ENCODE data around the gene GRM4. TPM values are rescaled to one million over a fixed set of nuclear protein-coding genes. Genes with fewer than 3 reads are reported as not detected.

The GRM4 gene
- total and polyA plus RNA-seq, 4 donors: not detected

GRCh38 chr6:34085453-34086170, 60.3 kb downstream of the GRM4 start:
- DNase-seq (ENCODE audit: low spot score): no peak
- H3K4me1 ChIP-seq (ENCODE audit: control insufficient read depth in 4 of 4, insufficient read depth in 4 of 4, low read length in 3 of 4): no peaks in the 10 kb centered on the region
- no peak overlapping the region for H3K27ac ChIP-seq (ENCODE audit: low read depth in 1 of 2, low read length in 2 of 2)
- H3K36me3 ChIP-seq (ENCODE audit: control insufficient read depth in 4 of 4, insufficient read depth in 3 of 4, low read depth in 1 of 4, low read length in 3 of 4): no peaks in the 10 kb centered on the region
- H3K27me3 ChIP-seq (ENCODE audit: control insufficient read depth in 4 of 4, insufficient read depth in 4 of 4, low read length in 3 of 4): no peaks in the 10 kb centered on the region
- H3K9me3 ChIP-seq (ENCODE audit: control insufficient read depth in 4 of 4, low read length in 3 of 4): no peaks in the 10 kb centered on the region
- no peak overlapping the region for H3K9ac ChIP-seq (ENCODE audit: low read depth in 1 of 2, low read length in 2 of 2)
- WGBS: 92% methylated on average over 14 of the region's 14 CpGs
- no peak overlapping the region for H3K4me3 ChIP-seq (ENCODE audit: low read depth in 1 of 3, low read length in 3 of 3)
- TF ChIP-seq ATF3 (IDR thresholded peaks at IDR 0.05) (no peak), HNF4G (IDR thresholded peaks at IDR 0.05) (no peak), ZBTB33 (IDR thresholded peaks at IDR 0.05) (no peak), FOXA1 (IDR thresholded peaks at IDR 0.05) (no peak), SP1 (IDR thresholded peaks at IDR 0.05) (no peak), NR2F2 (IDR thresholded peaks at IDR 0.05) (no peak), FOXA2 (IDR thresholded peaks at IDR 0.05) (no peak), HNF4A (conservative IDR thresholded peaks at IDR 0.05) (no peak), REST (IDR thresholded peaks at IDR 0.05) (no peak), TAF1 (conservative IDR thresholded peaks at IDR 0.05) (no peak), CTCF (IDR thresholded peaks at IDR 0.05; ENCODE audit: low read depth, low read length, missing input control) (no peak), EGR1 (IDR thresholded peaks at IDR 0.05; ENCODE audit: low read depth in 2 of 2) (no peak), YY1 (IDR thresholded peaks at IDR 0.05) (no peak), JUND (IDR thresholded peaks at IDR 0.05) (no peak)
- TF ChIP-seq, protein P1, sequence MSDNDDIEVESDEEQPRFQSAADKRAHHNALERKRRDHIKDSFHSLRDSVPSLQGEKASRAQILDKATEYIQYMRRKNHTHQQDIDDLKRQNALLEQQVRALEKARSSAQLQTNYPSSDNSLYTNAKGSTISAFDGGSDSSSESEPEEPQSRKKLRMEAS (IDR thresholded peaks at IDR 0.05): no peak
